HG02623 (cell line): ENCODE results near the gene ATF6B.
"Not testable (repeated sequence)": the region's sequence is repeated elsewhere in the genome, so short reads cannot be mapped to it uniquely, and the experiment has no call there.

Experiments
- ATAC-seq: cut with Tn5 transposase; IDR thresholded peaks from one replicate; pipeline ENCODE4 v1.9.1; 2021; ENCODE audit warnings: moderate library complexity; ENCODE audit not compliant: unreplicated experiment

ATF6B gene

DNA sequence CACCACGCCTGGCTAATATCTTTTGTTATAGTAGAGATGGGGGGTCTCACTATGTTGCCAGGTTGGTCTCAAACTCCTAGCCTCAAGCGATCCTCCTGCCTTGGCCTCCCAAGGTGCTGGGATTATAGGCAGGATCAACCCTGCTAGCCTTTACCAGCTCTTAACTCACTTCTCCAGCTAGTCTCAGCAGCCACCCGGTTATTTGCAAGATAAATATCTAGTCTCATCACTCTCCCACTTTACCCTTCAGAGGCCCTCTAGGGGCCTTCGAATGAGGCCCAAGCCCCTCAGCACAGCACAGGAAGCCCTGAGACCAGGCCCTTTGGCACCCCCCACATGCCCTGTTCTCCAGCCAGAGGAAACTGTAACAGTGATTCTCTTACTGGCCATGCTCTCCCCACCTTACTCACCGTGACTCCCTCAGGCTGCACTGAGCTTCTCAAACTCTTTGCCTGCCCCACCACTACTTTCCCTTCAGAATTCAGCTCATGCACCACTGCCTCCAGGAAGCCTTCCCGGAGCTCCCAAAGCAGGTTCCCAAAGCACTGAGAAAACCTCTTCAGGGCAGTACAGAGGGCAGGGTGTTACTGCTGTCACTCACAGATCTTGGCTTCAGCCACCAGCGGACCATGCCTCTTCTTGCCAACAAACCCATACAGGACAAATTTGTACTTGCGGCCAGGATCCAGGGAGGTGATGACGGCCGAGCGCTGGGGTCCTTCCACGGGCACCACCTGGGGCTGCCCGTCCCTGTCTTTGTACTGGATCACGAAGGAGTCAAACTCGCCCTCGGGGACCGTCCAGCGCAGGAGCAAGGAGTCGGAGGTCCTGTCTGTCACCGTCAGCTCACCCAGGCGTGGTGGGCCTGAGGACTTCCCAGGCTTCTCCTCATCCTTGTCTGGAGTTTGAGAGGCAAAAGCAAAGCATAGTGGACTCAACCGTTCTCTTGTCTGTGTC lies 44.0 kb downstream of the ATF6B start:
- no peak for ATAC-seq

DNA sequence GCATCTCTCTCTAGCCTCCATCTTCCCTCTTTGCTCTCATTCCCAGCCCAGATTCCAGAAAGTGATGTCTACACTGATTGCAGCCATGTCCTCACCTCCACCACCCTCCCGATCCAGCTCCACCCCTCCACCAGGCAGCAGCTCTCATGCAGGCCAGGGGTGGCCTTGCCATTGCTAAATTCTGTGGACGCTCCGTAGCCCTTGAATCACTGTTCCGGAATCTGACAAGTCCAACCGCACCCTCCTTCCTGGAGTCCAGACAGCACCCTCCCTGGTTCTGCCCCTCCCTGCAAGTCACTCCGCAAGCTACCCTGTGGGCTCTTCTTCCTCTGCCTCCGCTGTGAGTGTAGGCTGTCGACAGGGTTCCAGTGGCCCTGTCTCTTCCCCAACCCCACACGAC lies 45.1 kb downstream of the ATF6B start:
- no peak for ATAC-seq

DNA sequence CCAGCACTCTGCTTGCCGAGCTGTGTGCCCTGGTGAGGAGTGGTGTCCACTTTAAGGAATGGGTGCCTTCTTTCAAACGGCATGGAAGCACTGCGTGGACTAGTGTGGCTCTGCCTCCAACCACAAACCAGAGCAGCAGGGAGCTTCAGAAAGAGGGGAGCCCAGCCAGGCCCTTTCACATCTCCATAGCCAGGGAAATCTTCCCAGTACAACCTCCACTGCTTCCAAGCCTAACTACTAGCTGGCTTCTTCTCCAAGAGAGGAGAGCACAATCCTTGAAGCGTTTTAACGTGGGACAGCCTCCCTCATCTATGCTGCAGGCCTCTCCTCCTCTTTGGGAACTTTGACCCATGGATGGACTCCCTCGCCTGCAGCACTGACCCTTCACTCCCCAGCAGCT lies 45.6 kb downstream of the ATF6B start:
- no peak for ATAC-seq

DNA sequence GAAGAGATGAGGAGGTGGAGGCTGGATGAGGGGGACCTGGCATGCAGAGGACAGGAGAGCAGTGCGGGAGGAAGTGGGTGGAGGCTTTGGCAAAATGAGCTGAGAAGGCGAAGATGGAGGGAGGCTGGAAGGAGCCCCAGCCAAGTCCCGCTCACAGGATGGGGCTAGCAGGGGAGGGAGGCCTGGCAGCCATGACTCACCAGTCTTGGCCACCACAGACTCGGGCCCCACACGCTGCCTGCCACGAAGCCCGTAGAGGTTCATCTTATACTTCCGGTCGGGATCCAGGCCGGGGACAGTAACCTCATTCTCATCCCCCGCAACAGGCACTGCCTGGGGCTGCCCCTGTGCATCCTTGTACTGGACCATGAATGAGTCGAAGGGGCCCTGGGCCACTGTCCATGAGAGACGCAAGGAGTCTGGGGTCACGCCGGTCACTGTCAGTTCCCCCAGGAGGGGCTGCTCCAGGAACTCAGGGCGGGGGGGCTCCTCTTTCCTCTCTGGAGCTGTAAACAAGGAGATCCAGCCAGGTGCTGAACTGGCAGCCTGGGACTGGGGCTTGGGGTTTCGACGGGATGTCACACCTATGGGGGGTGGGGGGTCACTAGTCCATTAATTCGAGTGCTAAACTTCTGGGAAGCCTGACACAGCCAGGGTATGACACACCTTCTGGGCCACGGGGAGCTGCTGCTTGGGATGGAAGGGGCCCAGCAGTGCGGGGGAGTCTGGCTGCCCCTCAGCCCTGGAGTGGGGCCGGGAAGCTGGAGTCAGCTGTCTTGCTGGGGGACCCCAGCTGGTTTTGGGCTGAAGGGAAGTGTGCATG lies 46.7 kb downstream of the ATF6B start:
- ATAC-seq = no peak

DNA sequence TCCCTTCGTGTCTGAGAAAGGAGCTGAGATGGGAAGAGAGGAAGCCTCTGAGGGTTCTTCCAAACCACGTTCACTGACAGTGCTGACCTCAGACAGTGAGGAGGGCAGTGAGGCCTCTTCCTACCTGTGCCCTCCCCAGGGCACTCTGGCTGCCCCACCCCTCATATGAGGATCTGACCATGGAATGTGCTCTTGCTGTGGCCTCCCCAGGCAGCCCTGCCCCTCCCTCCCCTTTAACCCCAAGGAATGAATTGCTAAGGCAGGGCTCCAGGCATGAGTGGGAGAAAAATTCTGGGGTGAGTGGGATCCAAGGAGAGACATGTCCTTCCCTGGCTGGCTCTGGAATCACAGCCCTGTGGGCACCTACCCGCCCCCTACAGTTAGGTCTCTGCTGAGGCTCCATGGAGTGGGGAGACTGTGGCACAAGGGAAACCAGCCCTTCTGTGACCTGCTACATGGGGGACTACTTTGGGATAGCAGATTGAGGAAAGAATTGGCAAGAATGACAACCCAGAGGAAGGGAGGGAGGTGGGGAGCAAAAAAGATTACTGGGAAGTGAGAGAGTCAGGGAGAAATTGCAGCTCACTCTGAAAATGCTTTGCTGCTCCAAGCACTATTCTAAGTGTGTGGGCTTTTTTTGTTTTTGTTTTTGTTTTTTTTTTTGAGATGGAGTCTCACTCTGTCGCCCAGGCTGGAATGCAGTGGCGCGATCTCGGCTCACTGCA lies 48.3 kb downstream of the ATF6B start:
- no peak for ATAC-seq

DNA sequence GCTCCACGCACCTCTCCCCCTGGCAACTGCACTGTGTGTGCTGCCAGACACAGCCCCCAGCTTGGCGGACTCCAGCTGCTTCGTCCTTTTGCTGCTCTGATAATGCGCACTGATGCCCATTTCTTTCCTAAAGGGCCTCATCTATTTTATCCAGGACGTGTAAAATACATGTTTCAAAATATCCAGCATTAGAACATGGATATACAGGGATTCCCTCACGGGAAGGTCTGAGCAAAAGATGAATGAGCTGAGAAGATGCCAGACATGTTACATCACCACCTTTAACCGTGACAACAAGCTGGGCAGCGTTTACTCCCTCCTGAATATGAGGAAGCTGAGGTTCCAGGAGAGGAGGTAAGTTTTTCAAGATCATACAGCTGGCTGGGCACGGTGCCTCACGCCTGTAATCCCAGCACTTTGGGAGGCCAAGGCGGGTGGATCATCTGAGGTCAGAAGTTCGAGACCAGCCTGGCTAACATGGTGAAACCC lies 51.7 kb downstream of the ATF6B start:
- ATAC-seq = no peak

DNA sequence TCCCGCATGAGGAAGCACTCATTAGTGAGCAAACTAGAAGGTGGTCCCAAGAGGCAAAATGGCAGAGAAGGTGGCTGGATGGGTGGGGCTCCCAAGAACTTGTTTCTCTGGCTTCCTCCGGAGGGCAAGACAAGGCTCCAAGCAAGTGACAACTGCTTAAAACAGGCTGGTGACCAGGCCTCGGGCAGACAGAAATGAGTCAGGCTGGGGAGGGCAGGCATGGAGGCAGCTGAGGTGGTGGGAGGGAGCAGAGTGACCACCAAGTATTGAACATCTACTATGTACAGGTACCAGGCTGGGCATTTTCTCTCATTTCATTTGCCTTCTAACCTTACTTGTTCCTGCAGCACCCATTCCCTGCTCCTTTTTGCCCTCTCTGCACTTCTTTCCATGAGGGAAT lies 52.3 kb downstream of the ATF6B start:
- no peak for ATAC-seq

DNA sequence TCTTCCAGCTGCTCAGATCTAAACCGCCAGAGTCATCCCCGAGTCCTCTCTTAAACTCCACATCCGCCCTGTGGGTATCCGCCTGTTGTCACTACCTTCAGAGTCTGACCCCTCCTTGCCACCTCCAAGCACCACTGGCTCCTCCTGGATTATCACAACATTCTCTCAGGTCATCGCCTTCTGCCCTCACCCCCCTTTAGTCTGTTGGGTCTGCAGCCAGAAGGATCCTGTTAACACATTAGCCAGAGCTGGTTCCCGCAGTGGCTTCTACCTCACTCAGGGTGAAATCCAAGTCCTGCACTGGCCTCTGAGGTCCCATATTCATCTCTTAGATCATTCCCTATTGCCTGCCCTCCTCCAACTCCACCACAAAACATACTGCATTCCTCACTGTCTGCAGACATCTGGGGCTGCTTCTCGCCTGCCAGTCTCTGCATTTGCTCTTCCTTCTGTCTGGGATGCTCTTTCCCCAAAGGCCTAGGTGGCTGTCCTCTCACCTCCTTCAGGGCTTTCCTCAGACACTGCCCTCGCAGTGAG lies 53.0 kb downstream of the ATF6B start:
- no peak for ATAC-seq

DNA sequence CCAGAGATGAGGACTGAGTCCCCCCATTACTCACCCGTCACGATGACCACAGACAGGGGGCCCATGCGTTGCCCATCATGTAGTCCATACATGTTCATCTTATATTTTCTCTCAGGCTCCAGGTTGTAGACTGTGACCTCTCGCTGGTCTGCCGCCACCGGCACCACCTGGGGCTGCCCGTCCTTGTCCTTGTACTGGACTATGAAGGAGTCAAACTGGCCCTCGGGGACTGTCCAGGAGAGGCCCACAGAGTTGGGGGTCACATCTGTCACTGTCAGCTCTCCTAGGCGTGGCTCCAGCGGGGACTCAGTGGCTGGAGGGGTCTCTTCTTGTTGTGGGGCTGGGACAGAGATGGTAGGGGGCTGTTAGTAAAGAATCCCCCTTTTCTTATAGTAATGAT lies 54.4 kb downstream of the ATF6B start:
- no peak for ATAC-seq

DNA sequence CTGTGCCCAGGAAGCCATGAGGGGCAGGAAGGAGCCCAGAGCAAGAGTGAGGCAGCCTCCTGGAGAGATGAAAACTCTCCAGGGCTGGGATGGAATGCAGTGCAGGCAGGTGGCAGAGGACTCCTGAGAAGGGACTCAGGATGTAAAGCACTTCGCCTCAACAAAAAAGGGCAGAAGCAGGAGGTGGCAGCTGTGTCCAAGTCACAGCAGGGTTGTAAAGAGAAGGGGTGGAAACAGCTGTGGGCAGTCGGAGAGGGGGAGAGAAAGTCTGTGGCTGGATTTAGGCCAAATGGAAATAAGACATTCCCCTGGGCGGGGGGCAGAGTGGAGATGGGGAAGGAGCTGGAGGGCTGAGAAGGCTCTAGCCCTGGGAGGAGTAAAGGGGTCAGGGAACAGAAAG lies 54.9 kb downstream of the ATF6B start:
- ATAC-seq = no peak

DNA sequence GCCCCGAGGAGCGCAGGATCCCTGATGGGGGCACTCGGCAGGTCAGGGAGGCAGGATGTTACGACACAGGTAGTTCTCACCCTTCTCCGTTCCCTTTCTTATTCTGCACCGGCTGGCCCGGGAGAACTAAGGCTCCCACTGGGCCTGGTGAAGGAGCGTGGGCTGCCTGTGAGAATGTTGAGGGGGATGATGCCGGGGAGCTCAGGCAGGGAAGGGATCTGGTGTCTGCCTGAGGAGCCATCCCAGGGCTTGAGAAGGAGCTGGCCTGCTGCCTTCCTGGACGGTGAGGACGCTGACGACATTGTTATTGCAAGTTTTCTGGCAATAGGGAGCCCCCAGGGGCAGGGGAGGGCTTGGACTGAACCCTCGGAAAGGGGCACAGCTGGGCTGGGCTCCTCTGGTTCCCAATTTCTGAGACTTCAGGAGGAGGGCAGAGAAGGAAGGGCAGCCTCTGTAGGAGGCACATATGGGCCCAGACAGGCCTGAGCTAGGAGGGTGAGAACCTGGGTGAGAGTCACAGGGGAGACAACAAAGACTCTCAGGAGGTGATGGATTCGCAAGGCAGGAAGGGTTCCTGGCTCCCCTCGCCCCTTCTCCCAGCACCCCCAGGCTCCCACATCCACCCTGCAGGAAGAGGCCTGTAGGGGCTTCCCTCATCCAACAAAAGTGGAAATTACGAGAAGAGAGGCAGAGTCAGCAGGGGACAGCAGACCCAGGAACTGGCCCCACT lies 57.1 kb downstream of the ATF6B start:
- ATAC-seq = no peak

DNA sequence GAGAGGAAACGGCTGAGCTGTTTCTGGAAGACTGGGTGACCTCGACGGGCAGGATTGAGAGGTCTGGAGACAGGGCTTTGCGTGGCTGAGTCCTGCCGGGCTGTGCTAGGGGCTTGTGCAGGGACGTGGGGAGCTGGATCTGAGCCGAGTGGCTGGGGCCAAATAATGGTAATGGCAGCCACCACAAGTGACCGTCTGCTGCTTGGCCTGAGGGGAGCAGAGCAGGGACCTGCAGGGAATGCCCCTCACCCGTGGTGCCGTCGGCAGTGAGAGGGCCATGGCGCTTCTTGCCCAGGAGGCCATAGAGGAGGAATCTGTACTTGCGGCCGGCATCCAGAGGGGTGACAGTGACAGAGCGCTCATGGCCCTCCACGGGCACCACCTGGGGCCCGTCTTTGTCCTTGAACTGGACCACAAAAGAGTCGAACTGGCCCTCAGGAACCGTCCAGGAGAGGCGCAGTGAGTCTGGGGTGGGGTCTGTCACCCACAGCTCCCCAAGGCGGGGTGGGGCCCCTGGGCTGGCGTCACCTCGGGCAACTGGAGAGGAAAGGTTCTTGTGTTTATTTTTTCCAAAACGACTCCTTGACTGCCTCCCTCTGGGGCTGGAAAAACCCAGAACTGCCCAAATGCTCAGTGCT lies 58.0 kb downstream of the ATF6B start:
- no peak for ATAC-seq

DNA sequence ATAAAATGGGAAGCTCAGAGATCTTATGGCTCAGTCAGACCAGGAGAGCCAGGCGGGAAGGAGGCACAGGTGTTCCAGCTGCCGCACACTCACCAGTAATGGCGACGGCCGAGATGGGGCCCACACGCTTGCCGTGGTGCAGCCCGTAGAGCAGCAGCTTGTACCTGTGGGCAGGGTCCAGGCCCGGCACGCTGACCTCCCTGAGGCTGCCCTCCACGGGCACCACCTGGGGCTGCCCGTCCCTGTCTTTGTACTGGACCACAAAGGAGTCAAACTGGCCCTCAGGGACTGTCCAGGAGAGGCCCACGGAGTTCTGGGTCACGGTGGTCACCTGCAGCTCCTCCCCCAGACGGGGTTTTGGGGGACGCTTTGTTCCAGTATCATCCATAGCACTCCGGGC lies 58.6 kb downstream of the ATF6B start:
- no peak for ATAC-seq

DNA sequence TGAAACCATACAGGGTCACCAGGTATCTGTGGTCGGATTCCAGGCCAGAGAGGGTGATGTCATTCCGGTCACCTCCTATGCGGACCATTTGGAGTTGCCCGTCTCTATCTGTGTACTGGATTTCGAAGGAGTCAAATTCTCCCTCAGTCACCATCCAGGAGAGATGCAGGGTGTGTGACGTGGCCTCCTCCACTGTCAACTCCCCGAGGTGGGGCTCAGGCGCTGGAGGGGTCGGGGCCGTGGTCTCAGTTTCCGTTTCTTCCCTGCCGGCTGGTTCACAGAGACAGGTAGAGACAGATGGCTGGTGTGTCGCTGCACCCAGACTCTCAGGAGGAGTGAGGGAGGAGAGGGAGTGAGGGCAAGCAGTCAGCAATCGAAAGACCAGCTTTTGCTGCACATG lies 59.2 kb downstream of the ATF6B start:
- no peak for ATAC-seq

DNA sequence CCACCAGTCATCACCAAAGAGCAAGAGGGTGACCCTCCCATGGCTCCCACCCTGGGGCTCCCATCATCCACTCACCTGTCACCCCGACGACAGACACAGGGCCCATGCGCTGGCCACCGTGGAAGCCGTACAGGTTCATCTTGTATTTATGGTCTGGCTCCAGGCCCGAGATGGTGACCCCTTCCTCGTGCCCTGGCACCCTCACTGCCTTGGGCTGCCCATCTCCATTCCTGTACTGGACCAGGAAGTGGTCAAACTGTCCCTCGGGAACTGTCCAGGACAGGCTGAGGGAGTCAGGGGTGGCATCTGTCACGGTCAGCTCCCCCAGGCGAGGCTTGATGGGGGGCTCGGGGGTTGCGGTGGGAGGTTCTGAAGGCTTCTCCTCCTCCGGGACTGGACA lies 59.7 kb downstream of the ATF6B start:
- ATAC-seq = not testable (repeated sequence)

DNA sequence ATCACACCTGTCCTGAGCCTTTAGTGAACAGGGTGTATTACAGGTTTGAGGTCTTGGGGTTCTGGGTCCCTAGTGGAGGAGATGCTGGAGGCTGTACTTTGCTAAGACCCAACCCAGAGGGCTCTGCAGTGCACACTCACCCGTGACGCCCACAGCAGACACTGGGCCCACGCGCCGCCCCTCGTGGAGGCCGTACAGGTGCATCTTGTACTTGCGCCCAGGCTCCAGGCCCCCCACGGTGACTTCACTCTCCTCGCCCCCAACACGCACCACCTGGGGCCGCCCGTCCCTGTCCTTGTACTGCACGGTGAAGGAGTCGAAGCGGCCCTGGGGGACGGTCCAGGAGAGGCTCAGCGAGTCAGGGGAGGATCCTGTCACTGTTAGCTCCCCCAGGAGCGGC lies 60.5 kb downstream of the ATF6B start:
- ATAC-seq = not testable (repeated sequence)
